AML-193 (cell line): ENCODE results near the gene ZNF324B.
"Not testable (repeated sequence)": the region's sequence is repeated elsewhere in the genome, so short reads cannot be mapped to it uniquely, and the experiment has no call there.

Experiments used
- DNase-seq, 2 experiments: peaks; one replicate each; lab custom pipeline; 2025; lab: John Stamatoyannopoulos, UW

The ZNF324B gene

GRCh38 chr19:58451358-58452101 is at the start of gene ZNF324B:
Gene ZNF324B (plus strand): TSS chr19:58451622. CDS start chr19:58453702, 2,080 bp downstream.
- peak; percentile 91 for DNase-seq

- no peak for DNase-seq
These were observed 49.5 kb upstream of the ZNF324B start for GRCh38 chr19:58401840-58402421.

- DNase-seq = not testable (repeated sequence)
These were observed 47.4 kb upstream of the ZNF324B start for GRCh38 chr19:58403920-58404478.

GRCh38 chr19:58406818-58407657 is 44.4 kb upstream of the ZNF324B start:
- DNase-seq = peak in 1 of 2 experiments; percentile 24

- peak in 1 of 2 experiments; percentile 41 for DNase-seq
These were observed 43.7 kb upstream of the ZNF324B start for GRCh38 chr19:58407658-58408151.

GRCh38 chr19:58408152-58409009 is 43.0 kb upstream of the ZNF324B start, which contains the start of gene ZNF584:
Gene ZNF584 (plus strand): TSS chr19:58408649. CDS start chr19:58409148, 499 bp downstream.
- DNase-seq = peak; percentile 90 to 91

- DNase-seq = peak; percentile 18 to 40
These were observed 42.2 kb upstream of the ZNF324B start for GRCh38 chr19:58409010-58409790.

- DNase-seq = no peak
These were observed 34.8 kb upstream of the ZNF324B start for GRCh38 chr19:58416604-58417003.

GRCh38 chr19:58417071-58417470 is 34.4 kb upstream of the ZNF324B start:
- no peak for DNase-seq

- DNase-seq = no peak
These were observed 22.8 kb upstream of the ZNF324B start for GRCh38 chr19:58428617-58429016.

- no peak for DNase-seq
These were observed 21.7 kb upstream of the ZNF324B start for GRCh38 chr19:58429745-58430144.

GRCh38 chr19:58434217-58434616 is 17.2 kb upstream of the ZNF324B start:
- DNase-seq = no peak

- DNase-seq = no peak
These were observed 11.6 kb upstream of the ZNF324B start, which contains the start of gene ZNF132 for GRCh38 chr19:58439576-58440554. Gene ZNF132 (minus strand): TSS chr19:58440153. CDS start chr19:58439821, 332 bp downstream.

GRCh38 chr19:58440556-58440955 is 10.9 kb upstream of the ZNF324B start:
- no peak for DNase-seq

GRCh38 chr19:58442986-58443385 is 8.4 kb upstream of the ZNF324B start:
- DNase-seq = not testable (repeated sequence)

- not testable (repeated sequence) for DNase-seq
These were observed 2.6 kb upstream of the ZNF324B start for GRCh38 chr19:58448860-58449259.

GRCh38 chr19:58449980-58450379 is 1.4 kb upstream of the ZNF324B start:
- DNase-seq = not testable (repeated sequence)

GRCh38 chr19:58450856-58451357 is 515 bp upstream of the ZNF324B start:
- DNase-seq = no peak

GRCh38 chr19:58453743-58454142 is 2.3 kb downstream of the ZNF324B start:
- no peak for DNase-seq
